GM21367 (cell line): ENCODE measurements around the gene GALNT10.
A peak's percentile ranks its signal among the peaks of the same experiment; 100 is the strongest.

Source experiments
- ATAC-seq: cut with Tn5 transposase; IDR thresholded peaks from one replicate; pipeline ENCODE4 v1.9.1; 2021; ENCODE audit not compliant: unreplicated experiment

Gene GALNT10

DNA sequence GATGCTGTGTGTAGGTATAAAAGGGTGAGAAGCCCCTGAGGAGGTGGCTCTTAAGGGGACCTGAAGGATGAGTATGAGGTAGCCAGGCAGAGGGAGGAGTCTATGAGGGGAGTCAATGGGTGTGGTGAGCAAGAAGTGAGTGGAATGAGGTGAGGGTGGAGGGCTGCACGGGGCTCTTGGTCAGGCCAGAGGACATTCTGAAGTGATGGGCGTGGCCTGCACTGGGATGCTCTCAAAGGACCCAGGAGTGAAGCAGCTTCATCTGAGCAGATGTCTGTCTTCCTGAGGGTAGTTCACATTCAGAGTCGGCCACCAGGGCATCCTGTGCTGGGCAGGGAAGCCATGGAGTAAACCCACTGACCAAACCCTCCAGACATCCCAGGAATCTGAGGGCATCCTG, 210.1 kb downstream of the GALNT10 start:
- ATAC-seq: no peak

DNA sequence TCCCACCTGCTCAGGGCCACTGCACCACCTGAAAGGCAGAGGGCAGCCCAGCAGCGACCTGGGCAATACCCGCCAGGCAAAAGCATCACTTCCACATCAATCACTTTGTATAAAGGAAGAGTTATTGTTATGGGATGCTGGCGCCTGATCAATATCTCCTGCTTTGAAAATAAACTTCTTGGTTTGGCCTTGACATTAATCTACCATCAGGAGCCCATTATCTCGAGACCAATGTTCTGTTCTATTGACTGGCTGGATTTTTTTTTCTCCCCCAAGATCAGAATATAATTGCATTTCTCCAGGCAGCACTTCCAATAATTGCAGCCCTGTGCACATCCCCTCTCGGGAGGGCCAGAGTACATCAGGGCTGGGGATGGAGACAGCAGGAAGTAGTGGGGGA, 210.8 kb downstream of the GALNT10 start:
- ATAC-seq: no peak

DNA sequence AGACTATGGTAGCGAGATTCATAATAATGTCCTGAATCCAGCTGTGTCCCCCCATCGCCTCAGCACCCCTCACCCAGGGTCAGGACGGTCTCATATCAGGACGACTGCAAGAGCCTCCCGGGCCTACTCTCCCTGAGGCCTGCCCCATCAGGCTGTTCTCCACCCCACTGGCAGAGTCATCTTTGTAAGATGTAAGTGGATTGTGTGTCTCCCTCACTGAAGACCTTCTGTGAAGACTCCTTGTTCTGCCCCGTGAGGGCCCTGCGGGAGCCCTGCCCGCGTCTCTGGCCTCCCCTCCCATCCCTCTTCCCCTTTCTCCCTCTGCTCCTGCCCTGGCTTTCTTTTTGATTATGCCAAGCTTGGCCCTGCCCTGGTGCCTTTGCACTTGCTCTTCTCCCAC, 211.4 kb downstream of the GALNT10 start:
- ATAC-seq: no peak

DNA sequence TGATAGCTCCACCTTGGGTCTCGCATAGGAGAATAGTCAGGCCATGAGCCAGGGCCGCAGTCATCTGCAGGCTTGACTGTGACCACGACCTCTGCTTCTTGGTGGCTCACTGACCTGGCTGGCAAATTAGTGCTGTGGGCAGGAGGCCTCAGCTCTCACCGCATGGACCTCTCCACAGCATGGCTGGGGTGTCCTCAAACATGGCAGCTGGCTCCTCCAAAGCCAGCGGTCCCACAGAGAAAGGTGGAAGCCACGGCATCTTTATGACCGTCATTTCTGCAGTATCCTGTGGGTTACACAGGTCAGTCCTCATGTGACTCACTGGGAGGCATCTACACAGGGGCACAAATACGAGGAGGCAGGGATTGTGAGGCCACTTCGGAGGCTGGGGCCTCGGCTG, 212.1 kb downstream of the GALNT10 start:
- ATAC-seq: no peak

DNA sequence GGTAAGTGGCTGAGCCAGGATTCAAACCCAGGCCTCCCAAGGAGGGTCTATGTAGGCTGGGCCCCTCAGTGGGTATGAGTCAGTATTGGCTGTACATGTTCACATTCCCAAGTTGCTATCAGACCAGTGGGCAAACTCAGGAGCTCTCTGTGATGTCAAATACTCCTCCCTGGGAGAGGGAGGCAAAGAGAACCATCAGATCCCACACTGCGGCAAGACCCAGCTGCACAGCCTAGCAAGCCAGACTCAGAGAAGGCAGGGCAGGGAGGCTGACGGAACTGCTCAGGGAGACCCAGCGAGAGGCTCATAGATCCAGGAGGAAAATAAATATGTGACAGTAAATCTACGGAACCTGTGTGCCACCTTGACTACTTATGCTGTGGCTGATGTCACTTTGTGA, 212.7 kb downstream of the GALNT10 start:
- no peak for ATAC-seq

DNA sequence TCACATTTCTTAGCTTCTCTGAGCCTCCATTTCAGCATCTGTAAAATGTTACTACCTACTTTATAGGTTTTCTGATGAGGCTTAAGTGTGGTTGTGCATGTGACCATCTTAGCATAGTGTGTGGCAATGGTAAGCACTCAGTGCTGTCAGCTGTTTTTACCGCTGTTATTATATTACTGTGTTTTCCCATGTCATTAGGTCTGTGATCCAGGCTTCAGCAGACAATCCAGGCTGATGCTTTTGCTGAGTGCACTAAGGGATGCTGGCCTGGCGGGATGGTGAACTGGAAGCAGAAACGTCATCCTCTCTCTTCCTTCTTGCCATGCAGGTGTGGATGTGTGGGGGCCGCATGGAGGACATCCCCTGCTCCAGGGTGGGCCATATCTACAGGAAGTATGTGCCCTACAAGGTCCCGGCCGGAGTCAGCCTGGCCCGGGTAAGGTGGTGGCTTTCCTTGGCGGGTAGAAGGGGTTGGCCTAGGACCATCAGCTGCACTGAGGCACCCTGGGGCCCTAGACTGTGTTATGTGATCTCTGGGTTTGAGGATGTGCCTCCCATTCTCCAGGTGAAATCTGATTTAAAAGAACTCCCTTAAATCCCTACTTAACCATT, 213.3 kb downstream of the GALNT10 start:
- no peak for ATAC-seq

DNA sequence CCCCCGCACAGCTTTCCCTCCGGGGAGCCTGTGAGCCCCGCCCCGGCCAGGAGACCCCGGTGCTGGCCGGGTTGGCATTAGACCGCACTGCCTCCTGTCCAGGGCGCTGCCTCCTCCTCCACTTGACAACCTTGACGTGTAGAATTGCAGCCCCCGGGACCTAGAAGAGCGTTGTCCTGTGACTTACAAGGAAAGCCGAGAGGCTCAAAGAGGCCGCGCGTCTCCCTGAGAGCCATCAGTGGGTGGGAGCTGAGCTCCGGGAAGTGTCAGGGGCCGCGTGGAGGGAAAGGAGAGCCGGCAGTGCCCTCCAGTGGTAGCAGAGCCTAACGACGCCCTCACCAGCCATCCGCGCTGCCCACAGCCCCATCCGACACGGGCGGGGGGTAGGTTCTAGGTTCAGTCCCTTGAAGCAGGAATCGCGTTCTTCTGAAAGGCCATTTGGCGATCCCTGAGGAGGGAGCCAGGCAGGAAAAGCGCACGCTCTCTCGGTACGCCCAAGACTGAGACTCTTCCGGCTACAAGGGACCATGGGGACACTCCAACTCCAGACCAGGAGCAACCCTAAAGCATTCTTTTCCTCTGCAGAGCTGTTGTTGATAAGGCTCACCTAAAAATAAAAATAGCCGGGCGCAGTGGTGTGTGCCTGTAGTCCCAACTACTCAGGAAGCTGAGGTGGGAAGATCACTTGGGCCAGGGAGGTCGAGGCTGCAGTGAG, 214.7 kb downstream of the GALNT10 start:
- ATAC-seq: peak; percentile 94

DNA sequence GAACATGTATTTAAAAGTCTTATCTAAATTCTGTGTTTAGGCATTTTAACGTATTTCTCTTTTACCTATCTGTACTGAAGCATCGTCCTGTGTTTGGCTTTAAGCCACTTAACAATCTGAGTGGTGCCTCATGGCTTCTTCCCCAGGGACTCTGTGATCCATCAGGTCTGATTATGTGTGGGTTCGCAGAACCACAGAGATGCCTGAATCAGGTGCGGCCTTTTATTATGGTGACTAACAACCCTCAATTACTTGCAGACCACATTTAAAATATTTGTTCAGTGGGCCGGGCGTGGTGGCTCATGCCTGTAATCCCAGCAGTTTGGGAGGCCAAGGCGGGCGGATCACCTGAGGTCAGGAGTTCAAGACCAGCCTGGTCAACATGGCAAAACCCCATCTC, 215.7 kb downstream of the GALNT10 start:
- ATAC-seq: no peak

DNA sequence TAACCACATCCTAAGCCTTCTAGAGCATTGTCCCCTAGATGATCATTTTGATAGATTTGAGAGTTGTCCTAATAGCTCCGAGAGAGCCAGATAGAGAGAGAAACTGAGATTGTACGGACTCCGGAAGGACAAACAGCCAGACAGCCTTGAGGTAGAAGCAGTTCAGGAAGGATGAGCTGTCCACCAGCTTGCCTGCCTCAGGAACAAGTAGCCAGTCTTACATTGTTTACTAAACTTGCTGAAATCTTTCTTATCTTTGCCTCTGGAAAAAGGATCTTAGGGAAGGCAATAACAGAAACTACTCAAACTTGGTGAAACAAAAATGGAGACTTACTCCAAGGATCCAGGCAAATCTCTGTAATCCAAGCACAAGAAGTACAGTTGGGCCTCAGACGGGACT, 216.3 kb downstream of the GALNT10 start:
- ATAC-seq: no peak

DNA sequence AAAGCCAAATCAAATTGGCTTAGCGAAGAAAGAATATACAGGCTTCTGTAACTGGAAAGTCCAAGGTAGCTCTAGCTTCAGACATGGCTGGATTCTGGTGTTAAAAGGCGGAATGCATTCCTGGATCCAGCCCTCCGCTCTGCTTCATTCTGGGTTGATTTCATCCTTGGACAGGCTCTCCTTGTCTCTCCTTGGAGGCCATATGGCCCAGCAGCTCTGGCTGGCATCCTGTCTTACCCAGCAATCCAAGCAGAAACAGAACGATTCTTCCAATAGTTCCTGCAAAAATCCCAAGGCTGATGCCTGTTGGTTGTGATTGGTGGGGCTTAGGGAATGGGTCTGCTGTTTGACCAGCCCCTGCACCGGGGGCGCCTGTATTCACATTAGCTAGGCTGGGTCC, 218.3 kb downstream of the GALNT10 start:
- no peak for ATAC-seq

DNA sequence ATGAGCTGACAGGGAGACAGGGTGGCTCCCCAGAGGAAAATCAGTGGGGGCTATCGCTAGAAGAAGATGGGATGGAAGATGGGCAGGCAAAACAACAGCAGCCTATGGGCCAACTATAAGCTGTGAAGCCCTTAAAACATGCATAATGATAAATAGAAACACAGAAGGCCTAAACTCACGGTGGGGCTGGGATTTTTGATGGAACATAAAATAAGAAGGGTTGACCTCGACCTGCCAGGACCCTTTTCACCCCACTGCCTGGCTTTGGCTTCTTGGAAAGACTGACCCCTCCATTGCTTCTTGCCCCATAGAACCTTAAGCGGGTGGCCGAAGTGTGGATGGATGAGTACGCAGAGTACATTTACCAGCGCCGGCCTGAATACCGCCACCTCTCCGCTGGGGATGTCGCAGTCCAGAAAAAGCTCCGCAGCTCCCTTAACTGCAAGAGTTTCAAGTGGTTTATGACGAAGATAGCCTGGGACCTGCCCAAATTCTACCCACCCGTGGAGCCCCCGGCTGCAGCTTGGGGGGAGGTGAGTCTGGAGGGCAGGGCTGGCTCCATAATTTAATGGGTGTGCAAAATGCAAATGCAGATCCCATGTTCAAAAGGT, 218.8 kb downstream of the GALNT10 start:
- no peak for ATAC-seq

DNA sequence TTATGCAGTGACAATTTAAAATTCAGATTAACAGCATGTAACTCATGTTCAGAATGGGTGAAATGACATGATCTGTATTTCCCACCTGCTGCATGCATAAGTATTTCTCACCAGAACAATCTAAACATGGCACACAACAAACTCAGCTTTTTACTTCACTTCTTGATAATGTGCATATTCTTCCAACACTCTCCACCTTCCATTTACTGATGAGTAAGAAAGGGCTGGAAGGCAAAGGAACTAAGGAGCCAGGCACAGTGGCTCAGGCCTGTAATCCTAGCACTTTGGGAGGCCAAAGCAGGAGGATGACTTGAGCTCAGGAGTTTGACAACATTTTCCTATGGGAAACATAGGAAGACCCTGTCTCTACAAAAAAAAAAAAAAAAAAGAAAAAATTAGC, 219.5 kb downstream of the GALNT10 start:
- no peak for ATAC-seq

DNA sequence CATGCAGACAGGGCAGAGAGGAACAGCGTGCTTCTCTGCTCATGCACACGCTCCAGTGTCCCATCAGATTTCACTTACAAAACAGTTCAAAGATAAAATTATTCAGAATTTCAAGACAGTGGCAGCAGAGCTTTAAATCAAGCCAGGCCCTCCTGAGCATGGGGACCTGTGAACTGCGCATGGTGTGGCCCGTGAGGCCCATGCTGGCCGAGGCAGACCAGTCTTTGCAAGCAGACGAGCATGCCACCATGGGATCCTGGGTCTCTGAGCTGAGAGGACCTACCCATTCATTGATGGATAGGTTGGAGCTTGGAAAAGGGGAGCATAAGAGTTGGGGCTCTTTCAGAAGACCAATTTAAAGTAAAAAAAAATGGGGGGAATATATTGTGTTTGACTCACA, 220.3 kb downstream of the GALNT10 start:
- no peak for ATAC-seq

DNA sequence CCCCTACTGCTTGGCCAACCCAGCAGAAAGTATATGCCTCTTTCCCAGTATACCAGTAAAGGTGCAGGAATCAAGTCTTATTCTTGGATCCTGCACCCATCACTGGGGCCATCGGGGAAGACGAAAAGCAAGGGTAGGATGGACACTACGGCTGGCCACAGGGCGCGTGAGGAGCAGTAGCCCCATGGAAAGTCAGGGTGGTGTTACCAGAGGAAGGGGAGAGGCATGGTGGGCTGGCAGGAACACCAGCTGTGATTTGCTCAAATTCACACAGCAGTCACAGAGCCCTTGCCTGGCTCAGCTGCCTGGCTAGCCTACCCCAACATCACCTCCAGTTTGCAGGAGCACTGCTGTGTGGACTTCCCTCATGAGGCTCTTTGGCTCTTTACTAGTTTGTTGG, 220.8 kb downstream of the GALNT10 start:
- no peak for ATAC-seq

DNA sequence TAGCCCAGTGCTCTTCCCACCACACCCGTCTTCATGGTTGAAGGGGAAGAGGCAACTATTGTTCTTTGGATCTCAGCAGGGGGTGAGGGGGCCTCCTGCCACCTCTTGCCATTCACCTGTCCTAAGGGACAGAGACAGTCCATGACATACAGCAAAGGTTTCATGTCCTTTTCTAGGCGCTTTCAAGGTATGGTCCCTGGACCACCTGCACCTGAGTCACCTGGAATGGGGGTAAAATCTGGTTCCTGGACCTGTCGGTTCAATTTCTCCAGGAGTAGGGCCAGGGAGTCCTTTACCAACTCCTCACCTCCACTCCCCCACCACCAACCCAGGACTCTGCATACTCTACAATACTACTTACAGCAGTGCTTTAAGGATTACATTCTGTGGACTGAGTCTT, 221.8 kb downstream of the GALNT10 start:
- no peak for ATAC-seq

DNA sequence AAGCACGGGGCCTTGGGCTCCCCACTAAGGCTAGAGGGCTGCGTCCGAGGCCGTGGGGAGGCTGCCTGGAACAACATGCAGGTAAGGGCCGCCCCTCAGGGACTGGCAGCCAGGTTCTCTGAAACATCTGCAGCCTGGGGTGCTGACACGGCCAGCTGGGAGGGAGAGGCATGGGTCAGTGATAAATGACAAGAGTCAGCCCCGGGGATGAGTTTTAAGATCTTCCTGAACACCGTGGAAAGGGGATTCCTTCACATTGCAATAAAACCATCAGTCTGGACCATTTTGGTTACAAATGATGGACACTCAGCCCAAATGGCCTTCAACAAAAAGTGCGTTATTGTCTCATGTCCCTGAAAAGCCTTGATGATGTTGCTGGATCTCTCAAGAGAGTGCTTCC, 222.4 kb downstream of the GALNT10 start:
- ATAC-seq: no peak

DNA sequence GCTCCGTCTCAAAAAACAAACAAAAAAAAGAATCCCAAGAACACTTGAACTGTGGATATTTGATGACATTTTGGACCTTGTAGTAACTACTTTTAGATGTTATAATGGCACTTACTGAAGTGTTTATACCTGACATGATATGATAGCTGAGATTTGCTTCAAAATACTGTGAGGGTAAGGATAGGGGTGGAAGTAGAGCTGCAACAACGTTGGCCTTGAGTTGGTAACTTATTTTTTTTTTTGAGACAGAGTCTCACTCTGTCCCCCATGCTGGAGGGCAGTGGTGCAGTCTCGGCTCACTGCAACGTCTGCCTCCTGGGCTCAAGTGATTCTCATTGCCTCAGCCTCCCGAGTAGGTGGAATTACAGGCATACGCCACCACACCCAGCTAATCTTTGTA, 224.6 kb downstream of the GALNT10 start:
- ATAC-seq: no peak

DNA sequence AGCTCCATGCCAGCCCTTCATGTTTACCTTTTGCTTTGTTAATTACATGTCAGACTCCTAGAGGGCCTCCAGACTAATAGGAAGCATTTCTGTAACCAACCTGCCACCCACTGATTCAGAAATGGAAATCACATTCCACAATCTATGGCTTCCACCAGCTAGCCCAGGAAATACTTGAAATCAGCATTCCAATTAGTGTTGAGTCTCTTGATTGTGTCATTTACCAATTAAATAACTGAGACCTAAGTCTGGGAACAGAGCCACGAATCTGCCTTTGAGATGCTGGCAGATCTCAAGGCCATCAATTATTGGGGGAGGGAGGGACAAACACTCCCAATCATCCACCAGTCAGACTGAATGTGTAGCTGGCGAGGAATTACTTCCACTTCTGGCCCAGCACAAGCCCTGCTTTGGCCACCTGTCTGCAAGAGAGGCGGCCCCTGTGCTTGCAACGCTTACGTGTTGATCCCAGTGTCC, 227.8 kb downstream of the GALNT10 start:
- no peak for ATAC-seq

DNA sequence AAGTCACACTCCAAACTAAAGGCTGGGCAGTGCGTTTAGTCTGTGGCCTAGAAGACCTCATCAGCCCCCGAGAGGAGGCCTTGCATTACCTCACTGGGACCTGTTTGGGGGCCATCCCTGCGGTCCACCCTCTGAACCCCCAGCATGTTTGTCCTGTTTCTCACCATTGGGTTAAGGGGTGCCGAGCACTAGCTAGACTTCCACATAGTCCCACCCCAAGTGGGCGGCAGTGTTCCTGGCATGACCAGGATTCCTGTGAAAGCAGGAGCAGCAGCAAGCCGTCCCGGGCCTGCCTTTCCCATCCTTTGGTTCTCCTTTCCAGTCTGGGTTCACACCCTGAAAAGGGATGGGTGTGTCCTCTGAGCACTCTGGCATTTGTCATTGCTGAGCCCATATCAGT, 228.7 kb downstream of the GALNT10 start:
- ATAC-seq: no peak

DNA sequence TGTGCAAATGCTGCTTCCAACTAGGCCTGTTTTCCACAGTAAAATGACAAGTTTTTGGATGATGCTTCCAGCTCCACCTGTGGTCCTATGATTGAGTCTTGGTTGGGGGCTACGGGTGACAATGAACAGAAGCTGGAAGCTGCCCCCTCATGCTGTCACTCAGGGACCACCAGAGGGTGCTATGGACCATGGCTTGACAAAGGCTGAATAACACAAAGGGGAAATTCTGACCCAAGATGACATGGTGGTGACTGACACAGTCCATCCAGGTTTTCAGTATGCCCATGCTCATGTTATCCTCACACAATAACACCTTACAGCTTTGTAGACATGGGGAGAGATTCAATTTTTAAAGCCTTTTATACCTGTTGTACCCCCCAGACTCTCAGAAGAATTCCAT, 231.3 kb downstream of the GALNT10 start:
- ATAC-seq: no peak

DNA sequence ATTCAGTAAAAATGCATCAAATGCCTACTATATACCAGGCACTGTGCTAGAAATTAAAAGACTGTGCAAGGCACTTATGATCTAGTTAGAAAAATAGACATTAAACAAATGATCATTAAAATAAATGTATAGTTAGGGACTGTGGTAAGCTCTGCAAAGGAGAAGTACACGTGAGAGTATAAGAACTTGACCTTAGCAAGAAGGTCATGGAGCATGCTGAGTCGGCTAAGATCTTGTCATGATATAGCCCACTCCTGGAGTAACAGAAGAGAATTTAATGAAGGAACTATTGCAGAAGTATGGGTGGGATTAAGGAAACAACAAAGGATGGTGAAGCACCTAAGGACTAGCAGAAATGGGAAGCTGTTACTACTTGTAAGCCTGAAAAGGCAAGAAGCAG, 231.8 kb downstream of the GALNT10 start:
- ATAC-seq: no peak

DNA sequence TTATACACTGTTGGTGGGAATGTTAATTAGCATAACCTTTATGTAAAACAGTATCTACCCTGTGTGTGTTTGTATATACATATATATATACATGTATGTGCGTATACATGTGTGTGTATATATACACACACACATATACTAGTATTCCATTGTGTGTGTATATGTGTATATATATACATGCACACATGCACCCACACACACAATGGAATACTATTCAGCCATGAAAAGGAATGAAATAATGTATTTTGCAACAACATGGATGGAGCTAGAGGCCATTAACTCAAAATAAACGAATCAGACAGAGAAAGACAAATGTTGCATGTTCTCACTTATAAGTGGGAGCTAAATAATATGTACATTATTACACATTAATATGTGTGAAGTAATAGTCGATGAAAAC, 237.7 kb downstream of the GALNT10 start:
- no peak for ATAC-seq

DNA sequence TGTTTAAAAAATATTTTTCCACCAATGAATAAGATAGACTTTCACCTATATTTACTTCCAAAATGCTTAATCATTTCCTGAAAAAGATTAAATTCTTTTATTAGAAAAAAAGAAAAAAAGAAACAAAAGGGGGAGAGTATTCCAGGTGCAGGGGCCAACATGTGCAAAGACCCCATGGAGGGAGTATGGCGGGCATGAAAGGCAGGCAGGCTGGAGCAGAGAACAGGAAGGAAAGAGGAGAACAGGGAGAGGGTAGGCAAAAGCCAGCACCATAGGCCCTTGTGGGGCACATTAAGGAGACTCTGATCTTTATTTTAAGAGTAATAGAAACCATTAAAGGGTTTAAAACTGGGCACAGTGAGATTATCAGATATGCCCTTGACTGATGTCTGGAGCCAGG, 238.8 kb downstream of the GALNT10 start:
- ATAC-seq: no peak
